GM12875 (cell line): ENCODE data around the gene C13orf46.

Experiments used
- H3K4me3 ChIP-seq: one replicate; pipeline ENCODE4 v1.5.1; 2011; ENCODE audit warnings: low read depth, low read length, control low read depth
- TF ChIP-seq, protein P1 (sequence below): IDR thresholded peaks from 2 replicates; pipeline ENCODE4 v1.5.1; 2011; ENCODE audit warnings: low read depth, mild to moderate bottlenecking, control low read depth, inconsistent platforms, low read length, moderate library complexity, borderline replicate concordance; ENCODE audit not compliant: insufficient read depth

C13orf46 gene

DNA sequence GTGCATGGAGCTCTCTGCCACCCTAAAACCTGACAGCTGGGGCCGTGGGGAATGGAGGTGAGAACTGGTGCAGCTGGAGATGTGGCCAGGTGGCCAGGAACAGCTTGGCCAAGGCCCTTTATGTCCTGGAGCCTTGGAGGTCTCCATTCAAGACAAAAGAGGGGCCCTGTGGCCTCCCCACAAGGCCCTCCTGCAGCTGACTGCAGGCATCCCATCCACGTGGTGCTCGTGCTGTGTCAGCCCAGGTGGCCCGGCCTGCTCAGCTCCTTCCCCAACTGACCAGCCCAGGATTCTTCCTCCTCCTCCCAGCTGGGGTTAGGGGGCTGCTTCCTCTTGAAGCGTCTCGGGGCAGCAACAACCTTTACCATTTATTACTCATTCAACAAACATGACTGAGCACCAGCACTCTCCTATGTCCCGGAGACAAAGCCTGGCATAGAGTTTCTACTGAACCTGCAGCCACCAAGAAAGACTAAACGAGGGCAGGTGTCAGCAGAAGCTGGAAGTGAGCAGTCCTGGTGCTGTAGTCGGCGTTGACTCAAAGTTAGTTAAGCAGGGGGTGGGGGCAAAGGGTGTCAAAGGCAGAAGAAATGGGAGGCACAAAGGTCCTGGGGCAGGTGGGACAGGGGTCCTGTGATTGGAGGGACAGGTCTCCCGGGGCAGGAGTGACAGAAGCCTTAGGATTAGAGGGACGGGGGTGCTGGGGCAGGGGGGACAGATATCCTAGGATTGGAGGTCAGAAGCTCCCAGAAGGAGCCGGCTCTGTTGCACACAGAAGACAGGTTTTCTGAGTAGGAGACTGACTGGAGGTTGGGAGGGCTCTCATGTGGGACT is 23.3 kb upstream of the C13orf46 start:
- H3K4me3 ChIP-seq = no peak overlapping the region
- TF ChIP-seq, protein P1, sequence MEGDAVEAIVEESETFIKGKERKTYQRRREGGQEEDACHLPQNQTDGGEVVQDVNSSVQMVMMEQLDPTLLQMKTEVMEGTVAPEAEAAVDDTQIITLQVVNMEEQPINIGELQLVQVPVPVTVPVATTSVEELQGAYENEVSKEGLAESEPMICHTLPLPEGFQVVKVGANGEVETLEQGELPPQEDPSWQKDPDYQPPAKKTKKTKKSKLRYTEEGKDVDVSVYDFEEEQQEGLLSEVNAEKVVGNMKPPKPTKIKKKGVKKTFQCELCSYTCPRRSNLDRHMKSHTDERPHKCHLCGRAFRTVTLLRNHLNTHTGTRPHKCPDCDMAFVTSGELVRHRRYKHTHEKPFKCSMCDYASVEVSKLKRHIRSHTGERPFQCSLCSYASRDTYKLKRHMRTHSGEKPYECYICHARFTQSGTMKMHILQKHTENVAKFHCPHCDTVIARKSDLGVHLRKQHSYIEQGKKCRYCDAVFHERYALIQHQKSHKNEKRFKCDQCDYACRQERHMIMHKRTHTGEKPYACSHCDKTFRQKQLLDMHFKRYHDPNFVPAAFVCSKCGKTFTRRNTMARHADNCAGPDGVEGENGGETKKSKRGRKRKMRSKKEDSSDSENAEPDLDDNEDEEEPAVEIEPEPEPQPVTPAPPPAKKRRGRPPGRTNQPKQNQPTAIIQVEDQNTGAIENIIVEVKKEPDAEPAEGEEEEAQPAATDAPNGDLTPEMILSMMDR = no peak

DNA sequence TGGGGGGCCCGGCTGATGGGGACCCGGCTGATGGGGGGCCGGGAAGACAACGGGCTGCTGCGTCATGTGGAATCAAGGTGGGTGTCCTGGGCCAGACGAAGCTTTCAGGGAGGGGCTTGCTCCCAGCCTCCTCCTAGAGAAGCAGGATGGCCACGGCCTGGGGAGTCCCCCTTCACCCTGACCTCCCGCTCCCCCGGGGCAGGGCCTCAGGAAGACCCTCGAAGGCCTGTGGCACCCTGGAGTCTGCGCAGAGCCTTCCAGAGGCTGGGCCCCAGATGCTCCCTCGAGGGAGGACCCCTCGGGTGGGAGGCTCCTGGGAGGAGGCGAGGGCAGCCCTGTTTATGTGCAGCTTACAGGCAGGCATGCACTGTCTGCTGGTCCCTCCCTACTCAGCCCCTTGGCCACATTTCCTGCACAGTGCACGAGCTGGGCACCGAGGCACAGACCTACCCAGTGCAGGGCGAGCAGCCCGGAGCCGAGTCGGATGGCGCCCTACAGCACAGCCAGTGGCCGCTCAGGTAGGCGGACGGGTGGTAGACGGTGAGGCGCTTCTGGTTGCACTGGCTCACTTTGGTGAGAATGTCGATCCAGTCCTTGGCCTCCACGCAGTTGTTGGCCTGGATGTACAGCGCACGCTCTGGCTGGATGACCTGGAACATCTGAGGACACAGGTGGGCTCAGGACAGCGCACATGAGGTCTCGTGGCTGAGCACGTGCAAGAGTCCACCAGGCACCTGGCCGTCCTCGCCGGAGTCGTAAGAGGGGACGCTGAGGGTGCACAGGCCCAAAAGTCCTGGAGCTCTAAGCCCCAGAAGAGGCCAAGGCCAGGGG is 22.4 kb upstream of the C13orf46 start:
- TF ChIP-seq, protein P1 = no peak
- no peak overlapping the region for H3K4me3 ChIP-seq

DNA sequence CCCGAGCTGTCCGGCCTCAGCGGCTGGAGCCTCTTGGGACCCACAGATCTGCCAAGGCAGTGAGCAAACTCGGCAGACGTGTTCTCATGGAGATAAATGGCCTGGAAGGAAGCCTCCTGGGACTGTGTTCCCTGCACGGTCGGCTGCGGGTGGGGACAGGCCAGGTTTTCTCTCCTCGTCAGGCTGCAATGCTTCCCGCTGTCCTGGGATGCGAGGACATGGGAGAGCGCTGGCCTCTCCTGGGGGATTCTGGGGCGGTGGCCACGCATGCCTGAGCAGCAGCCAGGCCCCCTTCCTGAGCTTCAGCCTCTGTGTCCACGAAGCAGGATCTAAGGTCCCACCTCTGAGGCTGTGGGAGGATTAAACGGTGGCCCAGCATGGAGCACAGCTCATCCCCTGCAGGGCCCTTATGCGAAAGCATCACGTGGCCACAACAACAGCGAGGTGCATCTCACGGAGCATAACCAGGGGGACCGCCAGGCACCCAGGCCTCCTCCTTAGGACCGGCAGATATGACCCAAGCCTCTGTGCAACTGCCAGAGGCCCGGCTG is 21.2 kb upstream of the C13orf46 start:
- TF ChIP-seq, protein P1 = no peak
- no peak overlapping the region for H3K4me3 ChIP-seq

DNA sequence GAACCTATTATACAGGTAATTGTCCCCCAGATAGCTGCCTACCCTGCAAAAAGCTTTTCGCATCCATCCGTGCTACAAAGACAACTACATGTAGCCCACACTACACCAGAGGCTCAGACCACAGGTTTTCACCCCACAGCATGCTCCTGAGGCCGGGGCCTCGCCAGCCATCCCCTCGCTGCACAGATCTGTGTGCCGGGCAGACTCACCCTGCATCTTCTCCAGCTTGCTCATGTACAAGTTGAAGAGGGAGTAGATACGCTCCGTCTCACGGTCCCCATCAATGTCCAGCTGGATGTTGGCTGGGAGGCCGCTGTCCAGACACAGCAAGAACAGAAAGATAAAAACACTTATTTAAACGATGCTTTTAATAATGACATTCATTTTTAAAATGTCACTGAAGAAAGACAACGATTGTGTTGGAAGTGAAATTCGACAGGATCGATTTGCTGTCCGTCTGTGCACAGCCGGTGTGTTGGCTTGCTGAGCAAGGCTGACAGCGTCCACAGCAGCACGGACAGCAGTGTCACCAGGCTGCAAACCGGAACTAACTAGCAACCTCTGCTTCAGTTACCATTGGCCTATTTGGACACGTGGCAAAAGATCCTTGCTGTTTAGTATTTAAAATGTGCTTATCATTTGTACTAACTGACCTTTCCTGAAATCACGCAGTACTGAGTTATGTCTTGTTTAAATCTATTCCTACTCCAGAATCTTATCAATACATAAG is 18.6 kb upstream of the C13orf46 start:
- H3K4me3 ChIP-seq = no peak overlapping the region
- TF ChIP-seq, protein P1 = no peak

DNA sequence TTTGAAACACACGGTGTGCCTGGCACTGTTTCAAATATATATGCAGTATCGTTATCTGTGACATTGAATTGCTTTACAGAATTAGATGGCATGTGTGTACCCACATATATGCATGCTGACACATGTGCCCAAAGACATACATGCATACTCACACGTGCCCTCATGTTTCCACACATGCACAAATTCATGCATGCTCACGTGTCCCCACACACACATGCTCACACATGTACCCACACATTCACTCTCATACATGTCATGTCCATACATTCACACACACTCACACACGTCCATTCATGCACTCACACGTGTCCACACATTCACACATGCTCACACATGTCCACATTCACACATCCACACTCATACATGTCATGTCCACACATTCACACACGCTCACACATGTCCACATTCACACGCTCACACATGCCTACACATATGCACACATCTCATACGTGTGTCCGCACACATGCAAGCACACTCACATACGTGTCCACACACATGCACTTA is 17.9 kb upstream of the C13orf46 start:
- H3K4me3 ChIP-seq = no peak overlapping the region
- TF ChIP-seq, protein P1 = no peak

DNA sequence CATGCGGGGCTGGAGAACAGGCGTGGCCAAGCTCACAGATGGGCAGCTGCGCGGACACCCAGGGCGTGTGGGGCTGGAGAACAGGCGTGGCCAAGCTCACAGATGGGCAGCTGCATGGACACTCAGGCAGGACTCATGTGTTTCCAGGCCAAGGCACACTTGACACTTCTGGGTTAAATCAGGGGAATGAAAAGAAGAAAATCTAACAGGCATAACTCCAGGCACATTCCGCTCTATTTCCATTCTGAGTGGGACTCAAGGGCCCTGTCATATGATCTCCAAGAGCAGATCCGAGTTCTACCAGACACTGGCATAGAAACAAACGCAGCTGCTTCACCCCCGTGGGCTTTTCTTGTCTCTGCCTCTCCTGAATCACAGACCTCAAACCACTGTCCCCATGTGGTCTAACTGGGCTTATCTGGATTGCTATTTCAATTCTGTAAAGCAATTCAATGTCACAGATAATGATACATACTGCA is 17.4 kb upstream of the C13orf46 start:
- H3K4me3 ChIP-seq = no peak overlapping the region
- TF ChIP-seq, protein P1 = no peak
